ENCODE data around the gene DOHH. TPM values are rescaled to one million over a fixed set of nuclear protein-coding genes. Genes with fewer than 3 reads are reported as not detected.

DOHH gene
- total and polyA plus RNA-seq, 2 experiments from 2014 or later = 19.0 to 34.7 TPM

DNA sequence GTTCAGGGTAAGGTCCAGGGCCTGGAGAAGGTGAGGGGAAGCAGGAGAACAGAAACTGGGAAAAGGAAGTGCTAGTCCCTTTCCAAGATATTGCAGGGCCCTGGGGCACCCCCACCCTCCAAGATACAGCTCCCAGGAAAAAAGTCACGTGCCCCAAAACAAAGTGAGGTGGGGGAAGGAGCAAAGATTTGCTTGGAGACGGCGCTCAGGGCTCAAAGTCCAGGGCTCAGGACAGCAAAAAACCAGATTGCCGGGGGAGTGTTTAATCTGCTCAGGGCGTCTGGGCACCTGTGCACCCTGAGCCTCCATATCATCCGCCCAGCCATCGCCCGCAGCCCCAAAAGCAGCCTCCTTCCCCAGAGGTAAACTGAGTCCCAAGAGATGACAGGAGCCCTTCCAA, 26.5 kb downstream of the DOHH start:
- peaks cover 2% of the 10 kb centered on the region; the same call in 1 of the 3 replicates for H3K36me3 Mint-ChIP-seq (ENCODE audit: low read depth)
- no peaks in the 10 kb centered on the region for H3K79me2 ChIP-seq (replicated peaks; ENCODE audit: insufficient read depth)
- no peak overlapping the region for H3K27ac Mint-ChIP-seq
- peaks cover 11% of the 10 kb centered on the region; the same call in 1 of the 2 replicates for H3K27me3 ChIP-seq (ENCODE audit: insufficient read depth)
- no peak overlapping the region for H3K4me3 Mint-ChIP-seq
- ATAC-seq (no peak), DNase-seq (ENCODE audit: low spot score) (no peak)
- H3K36me3 ChIP-seq (ENCODE audit: insufficient read depth) = no peaks in the 10 kb centered on the region
- peaks cover 21% of the 10 kb centered on the region for H3K27me3 Mint-ChIP-seq (ENCODE audit: insufficient read depth, low read depth, poor library complexity)
- no peak for TF ChIP-seq NANOG (IDR thresholded peaks at IDR 0.05; ENCODE audit: borderline replicate concordance)
- no peak for TF ChIP-seq EZH2 (IDR thresholded peaks at IDR 0.05; ENCODE audit: low read depth, unreplicated experiment)
- TF ChIP-seq, protein P1, sequence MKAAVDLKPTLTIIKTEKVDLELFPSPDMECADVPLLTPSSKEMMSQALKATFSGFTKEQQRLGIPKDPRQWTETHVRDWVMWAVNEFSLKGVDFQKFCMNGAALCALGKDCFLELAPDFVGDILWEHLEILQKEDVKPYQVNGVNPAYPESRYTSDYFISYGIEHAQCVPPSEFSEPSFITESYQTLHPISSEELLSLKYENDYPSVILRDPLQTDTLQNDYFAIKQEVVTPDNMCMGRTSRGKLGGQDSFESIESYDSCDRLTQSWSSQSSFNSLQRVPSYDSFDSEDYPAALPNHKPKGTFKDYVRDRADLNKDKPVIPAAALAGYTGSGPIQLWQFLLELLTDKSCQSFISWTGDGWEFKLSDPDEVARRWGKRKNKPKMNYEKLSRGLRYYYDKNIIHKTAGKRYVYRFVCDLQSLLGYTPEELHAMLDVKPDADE (IDR thresholded peaks at IDR 0.05) = no peak
- TF ChIP-seq STAT1 (IDR thresholded peaks at IDR 0.05; ENCODE audit: unreplicated experiment) = no peak
- TF ChIP-seq, protein P2, sequence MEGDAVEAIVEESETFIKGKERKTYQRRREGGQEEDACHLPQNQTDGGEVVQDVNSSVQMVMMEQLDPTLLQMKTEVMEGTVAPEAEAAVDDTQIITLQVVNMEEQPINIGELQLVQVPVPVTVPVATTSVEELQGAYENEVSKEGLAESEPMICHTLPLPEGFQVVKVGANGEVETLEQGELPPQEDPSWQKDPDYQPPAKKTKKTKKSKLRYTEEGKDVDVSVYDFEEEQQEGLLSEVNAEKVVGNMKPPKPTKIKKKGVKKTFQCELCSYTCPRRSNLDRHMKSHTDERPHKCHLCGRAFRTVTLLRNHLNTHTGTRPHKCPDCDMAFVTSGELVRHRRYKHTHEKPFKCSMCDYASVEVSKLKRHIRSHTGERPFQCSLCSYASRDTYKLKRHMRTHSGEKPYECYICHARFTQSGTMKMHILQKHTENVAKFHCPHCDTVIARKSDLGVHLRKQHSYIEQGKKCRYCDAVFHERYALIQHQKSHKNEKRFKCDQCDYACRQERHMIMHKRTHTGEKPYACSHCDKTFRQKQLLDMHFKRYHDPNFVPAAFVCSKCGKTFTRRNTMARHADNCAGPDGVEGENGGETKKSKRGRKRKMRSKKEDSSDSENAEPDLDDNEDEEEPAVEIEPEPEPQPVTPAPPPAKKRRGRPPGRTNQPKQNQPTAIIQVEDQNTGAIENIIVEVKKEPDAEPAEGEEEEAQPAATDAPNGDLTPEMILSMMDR (conservative IDR thresholded peaks at IDR 0.05; ENCODE audit: low read depth in 2 of 2) = no peak
- no peak for TF ChIP-seq ZNF114 (CRISPR knock-in tag; IDR thresholded peaks at IDR 0.05)
- no peak for TF ChIP-seq EZH2phosphoT487 (IDR thresholded peaks at IDR 0.05; ENCODE audit: unreplicated experiment)
- TF ChIP-seq POLR2AphosphoS5 (IDR thresholded peaks at IDR 0.05; ENCODE audit: low read depth) = no peak
- no peak for TF ChIP-seq CREB1 (CRISPR knock-in tag; IDR thresholded peaks at IDR 0.05; ENCODE audit: low read depth)
- TF ChIP-seq JUNB (IDR thresholded peaks at IDR 0.05; ENCODE audit: unreplicated experiment) = no peak
- TF ChIP-seq, protein P3, sequence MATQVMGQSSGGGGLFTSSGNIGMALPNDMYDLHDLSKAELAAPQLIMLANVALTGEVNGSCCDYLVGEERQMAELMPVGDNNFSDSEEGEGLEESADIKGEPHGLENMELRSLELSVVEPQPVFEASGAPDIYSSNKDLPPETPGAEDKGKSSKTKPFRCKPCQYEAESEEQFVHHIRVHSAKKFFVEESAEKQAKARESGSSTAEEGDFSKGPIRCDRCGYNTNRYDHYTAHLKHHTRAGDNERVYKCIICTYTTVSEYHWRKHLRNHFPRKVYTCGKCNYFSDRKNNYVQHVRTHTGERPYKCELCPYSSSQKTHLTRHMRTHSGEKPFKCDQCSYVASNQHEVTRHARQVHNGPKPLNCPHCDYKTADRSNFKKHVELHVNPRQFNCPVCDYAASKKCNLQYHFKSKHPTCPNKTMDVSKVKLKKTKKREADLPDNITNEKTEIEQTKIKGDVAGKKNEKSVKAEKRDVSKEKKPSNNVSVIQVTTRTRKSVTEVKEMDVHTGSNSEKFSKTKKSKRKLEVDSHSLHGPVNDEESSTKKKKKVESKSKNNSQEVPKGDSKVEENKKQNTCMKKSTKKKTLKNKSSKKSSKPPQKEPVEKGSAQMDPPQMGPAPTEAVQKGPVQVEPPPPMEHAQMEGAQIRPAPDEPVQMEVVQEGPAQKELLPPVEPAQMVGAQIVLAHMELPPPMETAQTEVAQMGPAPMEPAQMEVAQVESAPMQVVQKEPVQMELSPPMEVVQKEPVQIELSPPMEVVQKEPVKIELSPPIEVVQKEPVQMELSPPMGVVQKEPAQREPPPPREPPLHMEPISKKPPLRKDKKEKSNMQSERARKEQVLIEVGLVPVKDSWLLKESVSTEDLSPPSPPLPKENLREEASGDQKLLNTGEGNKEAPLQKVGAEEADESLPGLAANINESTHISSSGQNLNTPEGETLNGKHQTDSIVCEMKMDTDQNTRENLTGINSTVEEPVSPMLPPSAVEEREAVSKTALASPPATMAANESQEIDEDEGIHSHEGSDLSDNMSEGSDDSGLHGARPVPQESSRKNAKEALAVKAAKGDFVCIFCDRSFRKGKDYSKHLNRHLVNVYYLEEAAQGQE (IDR thresholded peaks at IDR 0.05; ENCODE audit: unreplicated experiment) = no peak
- TF ChIP-seq, protein P4, sequence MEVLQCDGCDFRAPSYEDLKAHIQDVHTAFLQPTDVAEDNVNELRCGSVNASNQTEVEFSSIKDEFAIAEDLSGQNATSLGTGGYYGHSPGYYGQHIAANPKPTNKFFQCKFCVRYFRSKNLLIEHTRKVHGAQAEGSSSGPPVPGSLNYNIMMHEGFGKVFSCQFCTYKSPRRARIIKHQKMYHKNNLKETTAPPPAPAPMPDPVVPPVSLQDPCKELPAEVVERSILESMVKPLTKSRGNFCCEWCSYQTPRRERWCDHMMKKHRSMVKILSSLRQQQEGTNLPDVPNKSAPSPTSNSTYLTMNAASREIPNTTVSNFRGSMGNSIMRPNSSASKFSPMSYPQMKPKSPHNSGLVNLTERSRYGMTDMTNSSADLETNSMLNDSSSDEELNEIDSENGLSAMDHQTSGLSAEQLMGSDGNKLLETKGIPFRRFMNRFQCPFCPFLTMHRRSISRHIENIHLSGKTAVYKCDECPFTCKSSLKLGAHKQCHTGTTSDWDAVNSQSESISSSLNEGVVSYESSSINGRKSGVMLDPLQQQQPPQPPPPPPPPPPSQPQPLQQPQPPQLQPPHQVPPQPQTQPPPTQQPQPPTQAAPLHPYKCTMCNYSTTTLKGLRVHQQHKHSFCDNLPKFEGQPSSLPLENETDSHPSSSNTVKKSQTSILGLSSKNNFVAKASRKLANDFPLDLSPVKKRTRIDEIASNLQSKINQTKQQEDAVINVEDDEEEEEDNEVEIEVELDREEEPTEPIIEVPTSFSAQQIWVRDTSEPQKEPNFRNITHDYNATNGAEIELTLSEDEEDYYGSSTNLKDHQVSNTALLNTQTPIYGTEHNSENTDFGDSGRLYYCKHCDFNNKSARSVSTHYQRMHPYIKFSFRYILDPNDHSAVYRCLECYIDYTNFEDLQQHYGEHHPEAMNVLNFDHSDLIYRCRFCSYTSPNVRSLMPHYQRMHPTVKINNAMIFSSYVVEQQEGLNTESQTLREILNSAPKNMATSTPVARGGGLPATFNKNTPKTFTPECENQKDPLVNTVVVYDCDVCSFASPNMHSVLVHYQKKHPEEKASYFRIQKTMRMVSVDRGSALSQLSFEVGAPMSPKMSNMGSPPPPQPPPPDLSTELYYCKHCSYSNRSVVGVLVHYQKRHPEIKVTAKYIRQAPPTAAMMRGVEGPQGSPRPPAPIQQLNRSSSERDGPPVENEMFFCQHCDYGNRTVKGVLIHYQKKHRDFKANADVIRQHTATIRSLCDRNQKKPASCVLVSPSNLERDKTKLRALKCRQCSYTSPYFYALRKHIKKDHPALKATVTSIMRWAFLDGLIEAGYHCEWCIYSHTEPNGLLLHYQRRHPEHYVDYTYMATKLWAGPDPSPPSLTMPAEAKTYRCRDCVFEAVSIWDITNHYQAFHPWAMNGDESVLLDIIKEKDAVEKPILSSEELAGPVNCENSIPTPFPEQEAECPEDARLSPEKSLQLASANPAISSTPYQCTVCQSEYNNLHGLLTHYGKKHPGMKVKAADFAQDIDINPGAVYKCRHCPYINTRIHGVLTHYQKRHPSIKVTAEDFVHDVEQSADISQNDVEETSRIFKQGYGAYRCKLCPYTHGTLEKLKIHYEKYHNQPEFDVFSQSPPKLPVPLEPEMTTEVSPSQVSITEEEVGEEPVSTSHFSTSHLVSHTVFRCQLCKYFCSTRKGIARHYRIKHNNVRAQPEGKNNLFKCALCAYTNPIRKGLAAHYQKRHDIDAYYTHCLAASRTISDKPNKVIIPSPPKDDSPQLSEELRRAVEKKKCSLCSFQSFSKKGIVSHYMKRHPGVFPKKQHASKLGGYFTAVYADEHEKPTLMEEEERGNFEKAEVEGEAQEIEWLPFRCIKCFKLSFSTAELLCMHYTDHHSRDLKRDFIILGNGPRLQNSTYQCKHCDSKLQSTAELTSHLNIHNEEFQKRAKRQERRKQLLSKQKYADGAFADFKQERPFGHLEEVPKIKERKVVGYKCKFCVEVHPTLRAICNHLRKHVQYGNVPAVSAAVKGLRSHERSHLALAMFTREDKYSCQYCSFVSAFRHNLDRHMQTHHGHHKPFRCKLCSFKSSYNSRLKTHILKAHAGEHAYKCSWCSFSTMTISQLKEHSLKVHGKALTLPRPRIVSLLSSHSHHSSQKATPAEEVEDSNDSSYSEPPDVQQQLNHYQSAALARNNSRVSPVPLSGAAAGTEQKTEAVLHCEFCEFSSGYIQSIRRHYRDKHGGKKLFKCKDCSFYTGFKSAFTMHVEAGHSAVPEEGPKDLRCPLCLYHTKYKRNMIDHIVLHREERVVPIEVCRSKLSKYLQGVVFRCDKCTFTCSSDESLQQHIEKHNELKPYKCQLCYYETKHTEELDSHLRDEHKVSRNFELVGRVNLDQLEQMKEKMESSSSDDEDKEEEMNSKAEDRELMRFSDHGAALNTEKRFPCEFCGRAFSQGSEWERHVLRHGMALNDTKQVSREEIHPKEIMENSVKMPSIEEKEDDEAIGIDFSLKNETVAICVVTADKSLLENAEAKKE (CRISPR knock-in tag; IDR thresholded peaks at IDR 0.05) = no peak
- no peak for TF ChIP-seq ZNF331 (CRISPR knock-in tag; IDR thresholded peaks at IDR 0.05; ENCODE audit: low read depth)
- H3K4me2 ChIP-seq = no peak overlapping the region
- H3K9me3 Mint-ChIP-seq = peaks cover 8% of the 10 kb centered on the region
- peaks cover 4% of the 10 kb centered on the region; the same call in 1 of the 3 replicates for H3K4me1 Mint-ChIP-seq
- H3K4me1 ChIP-seq (ENCODE audit: insufficient read depth) = 0 out of 2 replicates have a peak, but pooled peaks cover 3% of the 10 kb centered on the region
- no peaks in the 10 kb centered on the region for H3F3A ChIP-seq (replicated peaks; ENCODE audit: low read depth)
- H3K4me3 ChIP-seq = no peak overlapping the region
- H3K27ac ChIP-seq (ENCODE audit: low read depth) = no peak overlapping the region
- H2AFZ ChIP-seq = no peak overlapping the region
- H4K20me1 ChIP-seq (replicated peaks; ENCODE audit: insufficient read depth) = no peaks in the 10 kb centered on the region
- H3K9me2 ChIP-seq (ENCODE audit: insufficient read depth) = peaks cover 7% of the 10 kb centered on the region; the same call in 1 of the 2 replicates
